Uterus (tissue), 2 donors: ENCODE measurements around the gene IL3.

Experiments used
- CTCF ChIP-seq, 4 experiments: fragments of 200-600 bp in 2 of 4; fragments of 450-650 bp in 2 of 4; sonication (generic) in 2 of 4; IDR thresholded peaks; one replicate each; pipeline ENCODE4 v1.5.1; 2016 to 2019; ENCODE audit warnings: antibody characterized with exemption in 4 of 4, mild to moderate bottlenecking in 2 of 4, moderate library complexity in 1 of 4
- POLR2A ChIP-seq, 2 donors: fragments of 450-650 bp; IDR thresholded peaks; one replicate each; pipeline ENCODE4 v1.6.1; 2016; ENCODE audit warnings: antibody characterized with exemption in 2 of 2, mild to moderate bottlenecking in 1 of 2, moderate library complexity in 1 of 2

- TF ChIP-seq CTCF (IDR thresholded peaks at IDR 0.05) (no peak), POLR2A (IDR thresholded peaks at IDR 0.05) (no peak)
Measured at GRCh38 chr5:132054031-132054696, 6.3 kb upstream of the IL3 start.
